GM04504 (cell line): Measurements from ENCODE around the gene SKI.

Source experiments
- DNase-seq: peaks from one replicate; pipeline ENCODE4 v3.0.0-alpha.2; 2012; ENCODE audit warnings: low read depth

SKI gene

DNA sequence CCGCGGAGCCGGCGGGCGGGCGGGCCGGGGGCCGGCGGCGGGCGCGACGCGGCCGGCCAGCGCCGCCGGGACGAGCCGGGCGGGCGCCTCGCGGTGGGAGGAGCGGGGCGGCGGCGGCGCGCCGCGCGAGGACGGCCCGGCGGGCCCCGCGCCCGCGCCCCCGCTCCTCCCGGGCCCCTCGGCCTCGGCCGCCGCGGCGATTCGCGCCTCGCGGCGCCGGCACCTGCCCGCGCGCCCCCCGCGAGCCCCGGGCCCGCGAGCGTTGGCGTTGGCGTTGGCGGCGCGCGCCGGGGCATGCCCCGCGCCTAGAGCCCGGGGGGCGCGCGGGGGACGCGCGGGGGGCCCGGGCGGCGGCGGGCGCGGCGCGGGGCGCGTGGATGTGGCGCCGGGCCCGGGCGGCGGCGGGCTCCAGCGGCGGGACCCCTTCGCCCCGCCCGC is at the start of gene SKI:
TSS of gene SKI (plus strand) at position 163 of the 438 bp plus-strand sequence. CDS start 448 bp downstream, outside the sequence.
- no peak for DNase-seq

GRCh38 chr1:2178875-2179274 is 49.2 kb upstream of the SKI start:
- DNase-seq: no peak

- DNase-seq: no peak
These were observed 48.7 kb upstream of the SKI start for GRCh38 chr1:2179283-2180013.

GRCh38 chr1:2180297-2181245 is 47.5 kb upstream of the SKI start:
- DNase-seq: no peak

- DNase-seq: no peak
These were observed 46.8 kb upstream of the SKI start for GRCh38 chr1:2181271-2181670.

DNA sequence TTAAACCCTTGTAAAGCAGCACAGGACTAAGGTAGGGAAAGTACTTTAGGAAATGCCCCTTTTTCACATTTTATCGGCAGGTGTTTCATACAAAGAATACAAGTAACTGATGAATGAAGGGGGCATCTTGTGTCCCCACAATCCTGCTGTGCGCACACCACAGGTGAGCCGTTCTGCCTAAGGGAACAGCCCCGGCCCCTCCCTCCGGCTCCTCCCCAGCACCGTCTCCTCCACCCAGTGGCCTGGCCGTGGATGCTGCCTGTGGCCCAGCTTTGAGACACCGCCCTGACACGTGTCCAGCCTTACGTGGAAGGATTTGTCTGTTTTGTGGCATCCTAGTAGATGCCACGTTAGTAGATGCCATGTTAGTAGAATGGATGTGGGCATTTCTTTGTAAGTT is 46.4 kb upstream of the SKI start:
- no peak for DNase-seq

GRCh38 chr1:2182376-2182775 is 45.7 kb upstream of the SKI start:
- no peak for DNase-seq

DNA sequence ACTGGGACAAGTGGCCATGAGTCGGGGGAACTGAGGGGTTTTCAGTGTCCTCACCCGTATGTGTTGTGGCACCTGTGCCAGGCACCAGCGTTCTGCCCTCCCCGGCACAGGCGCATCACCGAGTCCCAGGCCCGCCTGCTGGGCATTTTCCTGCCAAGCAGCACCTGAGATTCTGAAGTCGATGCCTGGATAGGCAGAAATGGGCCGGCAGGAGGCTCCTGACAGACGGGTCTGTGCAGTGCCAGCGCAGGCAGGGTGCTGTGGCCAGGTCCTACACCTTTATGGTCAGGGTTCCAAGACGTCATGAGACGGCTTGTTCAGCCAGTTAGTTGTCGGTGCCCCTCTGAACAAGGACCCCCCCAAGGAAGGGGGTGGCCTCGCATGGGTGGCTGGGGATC is 44.2 kb upstream of the SKI start:
- no peak for DNase-seq

DNA sequence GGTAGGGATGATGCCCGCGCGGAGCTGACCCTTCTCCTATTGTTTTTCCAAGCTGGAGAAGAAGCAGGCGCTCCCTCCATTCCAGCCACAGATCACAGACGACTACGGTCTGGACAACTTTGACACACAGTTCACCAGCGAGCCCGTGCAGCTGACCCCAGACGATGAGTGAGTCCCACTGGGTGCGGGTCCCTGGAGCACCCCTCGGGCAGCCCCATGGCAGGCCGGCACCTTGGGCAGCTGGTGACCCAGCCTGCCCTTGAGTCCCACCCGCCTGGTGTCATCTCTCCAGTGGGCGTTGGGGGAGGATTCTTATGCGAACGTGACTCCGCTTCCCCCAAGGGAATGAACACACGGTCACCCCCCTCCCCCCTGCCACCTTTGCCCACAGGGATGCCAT is 43.6 kb upstream of the SKI start:
- DNase-seq: no peak

GRCh38 chr1:2184934-2185333 is 43.2 kb upstream of the SKI start:
- DNase-seq: no peak

- DNase-seq: no peak
These were observed 42.0 kb upstream of the SKI start for GRCh38 chr1:2185880-2186855.

- no peak for DNase-seq
These were observed 41.2 kb upstream of the SKI start for GRCh38 chr1:2186901-2187300.

DNA sequence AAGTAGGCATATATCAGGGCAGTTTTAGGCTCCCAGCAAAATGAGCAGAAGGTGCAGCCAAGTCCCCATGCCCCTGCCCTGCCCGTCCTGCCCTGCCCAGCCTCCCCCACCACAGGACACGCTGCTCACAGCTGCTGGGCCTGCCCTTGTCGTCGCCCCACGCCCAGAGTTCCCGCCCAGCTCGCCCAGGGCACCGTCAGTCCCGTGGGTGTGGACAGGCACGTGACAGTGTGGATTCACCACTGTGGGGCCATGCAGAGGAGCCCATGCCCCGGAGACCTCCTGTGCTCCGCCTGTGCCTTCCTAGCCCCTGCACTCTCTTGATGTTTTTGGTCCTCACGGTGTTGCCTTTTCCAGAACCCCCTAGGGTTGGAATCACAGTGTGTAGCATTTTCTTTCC is 40.5 kb upstream of the SKI start:
- DNase-seq: no peak

- DNase-seq: no peak
These were observed 39.8 kb upstream of the SKI start for GRCh38 chr1:2188336-2188735.

- DNase-seq: peak; percentile 92
These were observed 38.4 kb upstream of the SKI start for GRCh38 chr1:2189459-2190425.

DNA sequence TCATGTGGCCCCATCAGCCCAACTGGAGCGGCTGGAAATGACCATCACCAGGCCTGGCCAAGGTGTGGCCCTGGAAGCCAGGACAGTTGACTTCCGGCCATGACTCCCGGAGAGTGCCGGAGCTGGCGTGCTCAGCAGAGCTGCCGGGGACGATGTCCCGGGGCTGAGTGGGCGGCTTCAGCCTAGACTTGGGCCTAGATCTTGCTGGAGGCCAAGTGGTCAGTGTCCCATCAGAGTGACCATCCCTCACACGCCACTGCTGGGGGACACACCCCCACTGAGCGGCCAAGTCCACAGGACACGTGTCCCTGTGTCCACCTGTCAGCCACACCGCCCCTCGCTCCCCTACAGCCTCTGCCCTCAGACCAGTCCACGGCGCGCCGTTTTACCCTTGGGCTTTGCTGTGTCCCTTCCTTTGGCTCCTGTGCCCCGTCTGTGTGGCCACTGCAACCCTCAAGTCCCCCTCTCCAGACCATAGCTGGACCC is 37.6 kb upstream of the SKI start:
- no peak for DNase-seq

- DNase-seq: no peak
These were observed 35.8 kb upstream of the SKI start for GRCh38 chr1:2192031-2192995.

DNA sequence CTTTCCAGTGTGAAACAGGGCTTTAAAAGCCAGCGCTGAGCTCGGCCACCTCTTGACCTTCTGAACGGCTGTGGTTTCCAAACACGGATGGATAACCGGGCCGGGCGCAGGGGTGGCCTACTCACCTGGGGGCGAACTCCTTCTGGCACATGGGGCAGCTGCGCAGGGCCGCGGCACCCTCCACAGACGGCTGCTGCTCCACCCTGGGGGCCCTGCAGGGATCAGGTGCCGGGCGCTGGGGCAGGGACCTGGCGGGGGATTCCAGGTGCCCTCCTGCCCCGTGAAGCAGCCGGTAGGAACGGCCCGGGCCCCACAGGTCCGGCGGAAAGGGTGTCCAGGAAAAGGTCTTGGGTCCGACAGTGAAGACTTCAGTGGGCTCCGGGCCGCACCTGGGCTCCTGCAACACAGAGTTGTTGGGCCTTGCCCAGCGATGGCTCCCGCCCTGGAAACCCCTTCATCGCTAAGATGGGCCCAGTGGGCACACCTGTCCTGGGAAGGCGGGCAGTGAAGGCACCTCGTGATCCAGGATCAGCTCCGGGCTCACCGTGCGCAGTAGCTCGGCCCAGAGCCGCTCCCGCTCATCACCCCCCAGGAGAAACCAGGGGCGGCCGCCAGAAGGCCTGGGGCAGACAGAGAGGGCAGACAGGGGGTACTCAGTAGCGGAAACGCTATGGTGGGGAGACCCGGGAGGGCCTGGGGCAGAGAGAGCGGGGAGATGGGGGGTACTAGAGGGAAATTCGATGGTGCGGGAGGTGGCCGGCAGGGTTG is 34.4 kb upstream of the SKI start:
- no peak for DNase-seq
